Activated CD8-positive, alpha-beta memory T cell treated with anti-CD3 and anti-CD28 coated beads, Interleukin-2, amount 50 U/mL, for 24 hours (primary cell): Measurements from ENCODE around the gene SAFB2.
A peak's percentile ranks its signal among the peaks of the same experiment; 100 is the strongest.

Source experiments
- DNase-seq: peaks from one replicate; pipeline ENCODE4 v3.0.0-alpha.2; 2020; ENCODE audit errors: extremely low read depth

SAFB2 gene

DNA sequence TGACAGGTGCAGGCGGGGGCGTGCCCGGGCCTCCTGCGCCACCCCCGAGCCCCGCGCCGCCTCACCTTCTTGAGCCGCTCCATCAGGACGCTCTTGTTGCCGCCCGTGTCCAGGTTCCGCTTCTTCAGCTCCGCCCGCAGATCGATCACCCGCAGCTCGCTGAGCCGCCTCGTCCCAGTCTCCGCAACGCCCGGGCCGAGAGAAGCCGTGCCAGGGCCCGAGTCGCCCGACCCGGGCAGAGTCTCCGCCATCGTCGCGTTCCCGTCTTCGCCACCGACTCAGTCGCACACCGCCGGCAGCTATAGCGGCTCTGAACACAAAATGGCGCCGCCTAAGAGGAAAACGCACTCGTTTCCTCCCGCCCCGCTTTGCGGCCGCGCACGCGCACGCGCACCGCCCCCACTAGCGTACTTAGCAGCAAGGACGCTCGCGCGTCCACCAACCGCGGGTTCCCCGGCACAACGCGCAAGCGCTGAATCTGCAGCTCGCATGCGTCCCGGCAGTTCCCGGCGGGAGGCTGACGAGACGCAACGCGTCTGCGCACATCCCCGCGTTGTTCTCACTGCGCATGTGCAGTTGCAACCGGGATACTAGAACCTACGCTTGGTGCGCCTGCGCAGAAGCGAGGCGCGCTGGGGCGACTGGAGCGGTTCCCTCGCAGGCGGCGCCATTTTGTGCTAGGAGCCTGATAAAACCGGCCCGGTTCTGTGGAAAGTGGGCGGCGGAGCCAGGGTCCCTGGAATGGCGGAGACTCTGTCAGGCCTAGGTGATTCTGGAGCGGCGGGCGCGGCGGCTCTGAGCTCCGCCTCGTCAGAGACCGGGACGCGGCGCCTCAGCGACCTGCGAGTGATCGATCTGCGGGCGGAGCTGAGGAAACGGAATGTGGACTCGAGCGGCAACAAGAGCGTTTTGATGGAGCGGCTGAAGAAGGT is at the start of gene SAFB2, which contains the start of gene SAFB:
Gene SAFB2 (minus strand): TSS at position 312 of the 932 bp plus-strand sequence. CDS start 61 bp downstream, at position 251.
Gene SAFB (plus strand): TSS at position 619 of the 932 bp plus-strand sequence. CDS start 123 bp downstream, at position 742.
- peak; percentile 99 for DNase-seq

DNA sequence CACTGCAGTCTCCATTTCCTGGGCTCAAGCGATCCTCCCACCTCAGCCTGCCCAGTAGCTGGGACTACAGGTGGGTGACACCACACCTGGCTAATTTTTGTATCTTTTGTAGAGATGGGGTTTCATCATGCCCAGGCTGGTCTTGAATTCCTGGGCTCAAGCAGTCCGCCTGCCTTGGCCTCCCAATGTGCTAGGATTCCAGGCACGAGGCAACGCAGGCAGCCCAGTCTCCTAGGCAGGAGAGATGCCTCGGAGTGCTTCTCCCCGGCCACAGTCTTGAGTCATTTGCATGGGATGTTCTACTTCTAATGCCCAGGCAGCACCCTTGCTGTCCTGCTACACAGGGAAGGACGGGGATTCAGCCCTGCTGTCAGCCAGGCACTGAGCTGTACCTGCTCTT is 49.0 kb upstream of the SAFB2 start:
- DNase-seq, result no peak

GRCh38 chr19:5669212-5669611 is 46.6 kb upstream of the SAFB2 start:
- no peak for DNase-seq

DNA sequence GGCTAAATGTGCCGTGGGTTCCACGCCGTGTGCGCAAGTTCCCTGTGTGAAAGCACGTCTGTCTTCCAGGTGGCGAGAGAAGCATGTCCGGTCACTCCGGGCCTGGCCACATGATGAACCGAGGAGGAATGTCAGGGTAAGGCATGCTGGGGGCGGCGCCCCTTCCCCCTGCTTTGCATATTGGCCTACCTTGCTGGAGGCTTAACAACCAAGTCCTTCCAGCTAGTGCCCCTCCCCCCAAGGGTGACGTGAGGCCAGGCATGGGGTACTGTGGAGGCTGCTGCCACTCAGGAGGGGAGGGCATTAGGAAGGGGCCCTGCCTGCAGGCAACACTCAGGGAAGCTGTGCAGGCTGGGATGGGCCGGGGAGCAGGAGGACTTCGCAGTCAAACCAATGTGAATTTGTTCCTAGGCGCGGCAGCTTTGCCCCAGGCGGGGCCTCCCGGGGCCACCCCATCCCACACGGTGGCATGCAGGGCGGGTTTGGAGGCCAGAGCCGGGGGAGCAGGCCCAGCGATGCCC is 45.2 kb upstream of the SAFB2 start:
- no peak for DNase-seq

GRCh38 chr19:5666921-5667610 is 44.5 kb upstream of the SAFB2 start:
- DNase-seq, result no peak

GRCh38 chr19:5665781-5666513 is 43.4 kb upstream of the SAFB2 start:
- no peak for DNase-seq

DNA sequence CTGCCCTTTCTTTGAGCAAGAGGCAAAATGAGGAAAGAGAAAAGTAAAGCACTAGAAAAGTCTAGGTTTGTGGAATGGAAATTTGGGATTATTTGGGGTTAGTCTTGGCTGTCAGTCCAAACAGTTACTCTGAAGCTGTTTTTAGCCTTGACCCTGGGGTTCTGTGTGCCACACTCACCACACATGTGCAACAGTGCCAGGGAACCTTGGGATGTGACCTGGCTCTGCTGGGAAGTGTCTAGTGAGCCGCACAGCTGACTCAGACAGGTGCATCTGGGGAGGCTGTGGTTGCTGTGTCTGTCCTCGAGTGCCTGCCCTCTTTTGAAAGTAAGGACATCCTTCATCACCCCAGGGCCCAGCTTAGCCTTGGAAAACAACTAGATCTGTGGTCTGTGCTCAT is 41.9 kb upstream of the SAFB2 start:
- DNase-seq, result no peak

- no peak for DNase-seq
Observed at GRCh38 chr19:5663904-5664303, 41.3 kb upstream of the SAFB2 start.

DNA sequence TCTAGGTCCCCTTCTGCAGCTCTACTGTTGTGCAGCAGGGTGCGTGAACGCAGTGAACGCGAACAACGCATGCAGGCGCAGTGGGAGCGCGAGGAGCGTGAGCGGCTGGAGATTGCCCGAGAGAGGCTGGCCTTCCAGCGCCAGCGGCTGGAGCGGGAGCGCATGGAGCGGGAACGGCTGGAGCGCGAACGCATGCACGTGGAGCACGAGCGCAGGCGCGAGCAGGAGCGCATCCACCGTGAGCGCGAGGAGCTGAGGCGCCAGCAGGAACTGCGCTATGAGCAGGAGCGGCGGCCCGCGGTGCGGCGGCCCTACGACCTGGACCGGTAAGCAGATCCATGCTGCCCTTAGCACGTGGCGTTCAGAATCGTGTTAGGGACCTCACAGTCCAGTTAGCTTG is 38.9 kb upstream of the SAFB2 start:
- DNase-seq, result no peak

- no peak for DNase-seq
Observed at GRCh38 chr19:5655412-5655811, 32.8 kb upstream of the SAFB2 start.

GRCh38 chr19:5654931-5655330 is 32.4 kb upstream of the SAFB2 start:
- no peak for DNase-seq

- no peak for DNase-seq
Observed at GRCh38 chr19:5652261-5652660, 29.7 kb upstream of the SAFB2 start.

DNA sequence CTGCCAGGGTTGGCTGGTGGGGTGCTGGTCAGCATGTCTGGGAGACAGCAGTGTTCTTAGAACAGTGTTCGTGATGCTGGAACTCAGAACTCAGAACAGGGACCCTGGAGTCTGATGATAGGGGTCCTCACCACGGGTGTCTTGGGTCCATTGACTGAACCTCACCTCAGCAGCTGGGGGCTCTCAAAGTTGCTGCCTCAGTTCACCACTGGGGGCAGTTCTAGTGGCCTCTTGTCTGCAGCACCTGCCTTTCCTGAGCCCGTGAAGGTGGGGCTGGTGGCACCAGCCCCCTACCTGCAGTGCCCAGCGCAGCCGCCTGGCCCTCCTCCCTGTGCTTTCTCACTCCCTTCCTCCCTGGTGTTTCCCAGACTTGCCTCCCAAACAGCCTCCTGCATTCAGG is 28.8 kb upstream of the SAFB2 start:
- no peak for DNase-seq

DNA sequence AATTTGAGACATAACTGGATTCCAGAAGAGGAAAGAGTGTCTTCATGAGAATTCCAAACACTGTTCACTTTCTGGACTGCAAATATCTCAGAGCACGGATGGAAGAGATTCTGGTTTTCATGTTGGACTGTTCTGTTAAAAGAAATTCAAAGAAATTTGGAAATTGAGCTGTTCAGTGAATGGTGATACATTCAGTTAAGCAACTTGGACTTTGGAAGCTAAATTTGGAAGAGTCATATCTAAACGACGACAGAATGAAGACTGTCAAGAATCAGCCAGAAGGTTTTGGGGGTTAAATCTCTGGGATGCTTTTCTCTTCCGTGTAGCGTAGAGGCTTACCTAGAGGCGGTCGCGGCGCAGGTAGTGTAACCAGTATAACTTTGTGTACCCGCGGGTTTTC is 25.9 kb upstream of the SAFB2 start:
- no peak for DNase-seq

GRCh38 chr19:5646703-5647102 is 24.1 kb upstream of the SAFB2 start:
- no peak for DNase-seq

- DNase-seq, result no peak
Observed at GRCh38 chr19:5645409-5645808, 22.8 kb upstream of the SAFB2 start.

DNA sequence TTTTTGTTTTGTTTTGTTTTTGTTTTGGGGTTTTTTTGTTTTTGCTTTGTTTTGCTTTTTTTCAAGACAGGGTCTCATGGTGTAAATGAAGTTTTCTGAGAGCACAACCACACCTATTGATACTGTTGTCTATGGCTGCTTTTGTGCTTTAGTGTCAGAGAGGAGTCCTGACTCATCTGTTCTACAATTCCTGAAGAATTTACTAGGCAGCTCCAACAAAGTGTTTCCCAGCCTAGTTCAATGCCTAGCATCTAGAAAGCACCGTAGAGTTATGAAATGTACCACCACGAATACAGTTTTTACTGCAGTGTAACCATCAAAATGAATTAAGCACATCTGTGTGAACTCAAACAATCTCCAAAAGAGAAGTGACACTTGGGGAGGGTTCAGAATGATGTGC is 21.5 kb upstream of the SAFB2 start:
- no peak for DNase-seq

- DNase-seq, result no peak
Observed at GRCh38 chr19:5643060-5643459, 20.5 kb upstream of the SAFB2 start.

GRCh38 chr19:5642204-5642603 is 19.6 kb upstream of the SAFB2 start:
- DNase-seq, result no peak

DNA sequence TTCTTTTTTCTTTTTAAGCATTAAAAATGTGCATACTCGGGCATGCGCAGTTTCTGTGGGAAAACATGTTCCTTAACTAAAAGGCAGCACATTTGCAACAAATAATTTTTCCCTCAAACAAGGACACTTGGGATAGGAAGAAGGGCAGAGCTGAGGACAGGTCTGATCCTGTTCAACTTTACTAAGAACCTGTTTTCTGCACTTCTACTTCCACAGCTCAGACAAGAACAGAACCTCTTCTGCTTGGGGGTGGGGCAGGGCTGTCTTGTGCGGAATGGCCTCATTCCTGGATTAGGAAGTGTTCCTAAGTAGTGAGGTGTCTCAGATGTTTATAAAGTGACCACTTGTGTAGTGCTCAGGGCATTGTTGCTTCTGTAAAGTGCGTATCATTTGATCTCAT is 18.6 kb upstream of the SAFB2 start:
- no peak for DNase-seq

GRCh38 chr19:5637971-5638370 is 15.4 kb upstream of the SAFB2 start:
- no peak for DNase-seq

- no peak for DNase-seq
Observed at GRCh38 chr19:5635427-5635826, 12.9 kb upstream of the SAFB2 start.
